H1 (cell line): ENCODE data around the gene FHAD1. TPM values are rescaled to one million over a fixed set of nuclear protein-coding genes. Genes with fewer than 3 reads are reported as not detected.

Experiments used
- CTCF ChIA-PET: fragments of 300-600 bp; sonication (Branson Sonifier 250); formaldehyde crosslinking; loops from one replicate; lab custom pipeline; 2021; ENCODE audit not compliant: partially characterized antibody; lab: Charles Lee
- POLR2A ChIA-PET: fragments of 300-600 bp; sonication (Branson Sonifier 250); formaldehyde crosslinking; loops from one replicate; lab custom pipeline; 2021; ENCODE audit warnings: inconsistent platforms; ENCODE audit not compliant: partially characterized antibody; lab: Charles Lee
- DNase-seq, 2 experiments: peaks; one replicate each; pipeline versions ENCODE4 v3.0.0 to v3.0.0-alpha.2; 2010 to 2022; ENCODE audit warnings: low spot score in 2 of 2, low read depth in 1 of 2, mixed read lengths in 1 of 2
- FAIRE-seq: peaks from 2 replicates; lab custom pipeline; 2011; peaks lifted over from hg19 to GRCh38; lab: Jason Lieb, UNC
- H2AFZ ChIP-seq: 2 replicates; pipeline ENCODE4 v1.8.1; 2012; ENCODE audit warnings: low read length, inconsistent platforms
- H2AK5ac ChIP-seq: 2 replicates; pipeline ENCODE4 v1.6.1; 2013; ENCODE audit warnings: low read depth, low read length
- H2BK120ac ChIP-seq: replicated peaks from 2 replicates; pipeline ENCODE3; 2013; ENCODE audit warnings: low read depth, low read length, inconsistent platforms
- H2BK12ac ChIP-seq: 2 replicates; pipeline ENCODE4 v1.6.1; 2013; ENCODE audit warnings: low read depth, low read length
- H2BK15ac ChIP-seq: 2 replicates; pipeline ENCODE4 v1.6.1; 2013; ENCODE audit warnings: low read length
- H2BK20ac ChIP-seq: 2 replicates; pipeline ENCODE4 v1.6.1; 2013; ENCODE audit warnings: low read length
- H2BK5ac ChIP-seq: 2 replicates; pipeline ENCODE4 v1.6.1; 2013; ENCODE audit warnings: low read depth, low read length
- H3K14ac ChIP-seq: 2 replicates; pipeline ENCODE4 v1.6.1; 2013; ENCODE audit warnings: inconsistent platforms; ENCODE audit not compliant: insufficient read length
- H3K18ac ChIP-seq: 2 replicates; pipeline ENCODE4 v1.6.1; 2013; ENCODE audit warnings: low read length; ENCODE audit errors: extremely low read depth
- H3K23ac ChIP-seq: 2 replicates; pipeline ENCODE4 v1.6.1; 2013; ENCODE audit warnings: inconsistent platforms; ENCODE audit not compliant: insufficient read length
- H3K23me2 ChIP-seq: 2 replicates; pipeline ENCODE4 v1.6.1; 2013; ENCODE audit warnings: low read depth, low read length
- H3K27ac ChIP-seq: 2 replicates; pipeline ENCODE4 v1.6.1; 2011; ENCODE audit warnings: low read depth, low read length, inconsistent platforms
- H3K27me3 ChIP-seq, 4 experiments: replicated peaks in 1 of 4; 1 replicate in 1 of 4; 2 replicates in 3 of 4; pipeline versions ENCODE4 v1.6.1 to v1.8.1; 2011 to 2013; ENCODE audit warnings: low read length in 3 of 4, mild to moderate bottlenecking in 3 of 4, inconsistent platforms in 2 of 4, mixed read lengths in 2 of 4, moderate library complexity in 1 of 4; ENCODE audit not compliant: control insufficient read depth in 3 of 4, insufficient read depth in 3 of 4; ENCODE audit errors: extremely low read depth in 1 of 4
- H3K36me3 ChIP-seq, 4 experiments: 2 replicates each; pipeline versions ENCODE4 v1.6.1 to v1.8.1; 2011 to 2013; ENCODE audit warnings: mild to moderate bottlenecking in 4 of 4, low read length in 3 of 4, moderate library complexity in 2 of 4, control low read depth in 1 of 4, inconsistent platforms in 1 of 4; ENCODE audit not compliant: insufficient read depth in 4 of 4, control insufficient read depth in 2 of 4
- H3K4ac ChIP-seq: replicated peaks from 2 replicates; pipeline ENCODE3; 2013; ENCODE audit warnings: low read length, low read depth, mixed read lengths, inconsistent platforms; ENCODE audit not compliant: insufficient read length
- H3K4me1 ChIP-seq, 4 experiments: replicated peaks in 1 of 4; 1 replicate in 1 of 4; 2 replicates in 3 of 4; pipeline versions ENCODE4 v1.6.1 to v1.8.1; 2011 to 2013; ENCODE audit warnings: low read length in 3 of 4, inconsistent platforms in 2 of 4, mixed read lengths in 1 of 4; ENCODE audit not compliant: insufficient read depth in 4 of 4, control insufficient read depth in 3 of 4
- H3K4me2 ChIP-seq, 2 experiments: 2 replicates each; pipeline versions ENCODE4 v1.6.1 to v1.8.1; 2011 to 2013; ENCODE audit warnings: low read depth in 2 of 2, low read length in 2 of 2, control low read depth in 1 of 2, inconsistent platforms in 1 of 2, mild to moderate bottlenecking in 1 of 2; ENCODE audit not compliant: insufficient read depth in 1 of 2
- H3K4me3 ChIP-seq, 4 experiments: fragments of 200-600, 300-600 bp in 1 of 4; sonication (generic), shearing (Covaris generic), sonication (Bioruptor Twin) in 1 of 4; 2 replicates each; pipeline versions ENCODE4 v1.5.1 to v1.8.1; 2011 to 2016; ENCODE audit warnings: low read length in 4 of 4, low read depth in 3 of 4, control low read depth in 2 of 4, inconsistent platforms in 2 of 4, mild to moderate bottlenecking in 2 of 4, mixed read lengths in 1 of 4, moderate library complexity in 1 of 4; ENCODE audit not compliant: insufficient read depth in 2 of 4; ENCODE audit errors: extremely low read depth in 1 of 4
- H3K56ac ChIP-seq: replicated peaks from 2 replicates; pipeline ENCODE3; 2013; ENCODE audit warnings: low read depth, mild to moderate bottlenecking, mixed read lengths, low read length, inconsistent platforms; ENCODE audit not compliant: insufficient read length
- H3K79me1 ChIP-seq: 2 replicates; pipeline ENCODE4 v1.6.1; 2013; ENCODE audit warnings: low read depth, low read length, control low read depth
- H3K79me2 ChIP-seq, 2 experiments: 2 replicates each; pipeline versions ENCODE4 v1.6.1 to v1.8.1; 2012 to 2013; ENCODE audit warnings: low read length in 2 of 2, mild to moderate bottlenecking in 2 of 2, inconsistent platforms in 1 of 2; ENCODE audit not compliant: insufficient read depth in 2 of 2, control insufficient read depth in 1 of 2
- H3K9ac ChIP-seq, 4 experiments: replicated peaks in 1 of 4; 1 replicate in 1 of 4; 2 replicates in 3 of 4; pipeline versions ENCODE4 v1.6.1 to v1.8.1; 2011 to 2013; ENCODE audit warnings: low read depth in 3 of 4, low read length in 3 of 4, control low read depth in 2 of 4, mild to moderate bottlenecking in 2 of 4, moderate library complexity in 2 of 4, inconsistent platforms in 1 of 4; ENCODE audit errors: extremely low read depth in 1 of 4
- H3K9me3 ChIP-seq, 2 experiments: 2 replicates each; pipeline versions ENCODE4 v1.6.1 to v1.8.1; 2012 to 2013; ENCODE audit warnings: mild to moderate bottlenecking in 2 of 2, moderate library complexity in 2 of 2, control low read depth in 1 of 2, inconsistent platforms in 1 of 2, low read depth in 1 of 2, low read length in 1 of 2, mixed read lengths in 1 of 2; ENCODE audit not compliant: insufficient read depth in 2 of 2
- H4K20me1 ChIP-seq, 2 experiments: replicated peaks in 1 of 2; 2 replicates each; pipeline versions ENCODE3 to v1.8.1; 2011 to 2013; ENCODE audit warnings: inconsistent platforms in 2 of 2, low read length in 2 of 2, mild to moderate bottlenecking in 1 of 2; ENCODE audit not compliant: insufficient read depth in 2 of 2, control insufficient read depth in 1 of 2
- H4K5ac ChIP-seq: 2 replicates; pipeline ENCODE4 v1.6.1; 2013; ENCODE audit warnings: low read length, low read depth, mixed read lengths, inconsistent platforms; ENCODE audit not compliant: insufficient read length
- H4K8ac ChIP-seq: 2 replicates; pipeline ENCODE4 v1.8.0; 2013; ENCODE audit warnings: mild to moderate bottlenecking, moderate library complexity, low read length, inconsistent platforms; ENCODE audit not compliant: insufficient read depth; ENCODE audit errors: extremely low read depth
- H4K91ac ChIP-seq: replicated peaks from 2 replicates; pipeline ENCODE3; 2013; ENCODE audit warnings: low read length, mixed read lengths, inconsistent platforms; ENCODE audit not compliant: insufficient read length
- POU5F1 ChIP-seq: IDR thresholded peaks from 2 replicates; pipeline ENCODE4 v1.6.1; 2011; ENCODE audit warnings: low read depth, mild to moderate bottlenecking, low read length, moderate library complexity
- SAP30 ChIP-seq: fragments of 300-600 bp; sonication (generic); IDR thresholded peaks from 2 replicates; pipeline ENCODE4 v1.7.1; 2012; ENCODE audit warnings: low read length, moderate library complexity, mild to moderate bottlenecking, inconsistent platforms; ENCODE audit not compliant: insufficient read depth, insufficient replicate concordance
- WGBS, 2 experiments: shearing (Covaris generic) in 1 of 2; methylation state at CpG; one replicate each; pipeline versions ENCODE4 v1.1.6 to v1.1.7; 2013 to 2015; ENCODE audit warnings: low lambda C conversion rate in 2 of 2, mixed read lengths in 2 of 2, inconsistent platforms in 1 of 2, low coverage in 1 of 2, missing lambda C conversion rate in 1 of 2; ENCODE audit not compliant: insufficient replicate concordance in 2 of 2, insufficient coverage in 1 of 2, insufficient read length in 1 of 2; ENCODE audit errors: extremely low coverage in 1 of 2, missing lambda C conversion rate in 1 of 2; 5-methylcytosine and 5-hydroxymethylcytosine counted together
- polyA plus RNA-seq, 7 experiments: library from polyadenylated mRNA; depleted of rRNA in 3 of 7; stranded (reverse) in 5 of 7; unstranded in 2 of 7; fragments of >200 nt in 5 of 7; fragments of 200-250 nt in 2 of 7; gene quantifications; 1 replicate in 5 of 7; 2 replicates in 1 of 7; 4 replicates in 1 of 7; pipeline versions ENCODE4 v1.2.1 to v1.2.3, GENCODE V29; 2011 to 2013; ENCODE audit warnings: missing spikeins in 2 of 7, mixed read lengths in 2 of 7
- total RNA-seq: library from RNA; stranded (reverse); fragmentation: NEBNext Ultra II Directional; extraction: Animal tissue kit (Norgen Biotek cat#: 25700); gene quantifications from 2 replicates; pipeline ENCODE4 v1.2.1, GENCODE V29; 2021

FHAD1 gene
- total and polyA plus RNA-seq, 2 of the 8 experiments (the other 6 are each of a cell fraction or from before 2014, with no cell fraction given): 0.39 to 0.69 TPM

DNA sequence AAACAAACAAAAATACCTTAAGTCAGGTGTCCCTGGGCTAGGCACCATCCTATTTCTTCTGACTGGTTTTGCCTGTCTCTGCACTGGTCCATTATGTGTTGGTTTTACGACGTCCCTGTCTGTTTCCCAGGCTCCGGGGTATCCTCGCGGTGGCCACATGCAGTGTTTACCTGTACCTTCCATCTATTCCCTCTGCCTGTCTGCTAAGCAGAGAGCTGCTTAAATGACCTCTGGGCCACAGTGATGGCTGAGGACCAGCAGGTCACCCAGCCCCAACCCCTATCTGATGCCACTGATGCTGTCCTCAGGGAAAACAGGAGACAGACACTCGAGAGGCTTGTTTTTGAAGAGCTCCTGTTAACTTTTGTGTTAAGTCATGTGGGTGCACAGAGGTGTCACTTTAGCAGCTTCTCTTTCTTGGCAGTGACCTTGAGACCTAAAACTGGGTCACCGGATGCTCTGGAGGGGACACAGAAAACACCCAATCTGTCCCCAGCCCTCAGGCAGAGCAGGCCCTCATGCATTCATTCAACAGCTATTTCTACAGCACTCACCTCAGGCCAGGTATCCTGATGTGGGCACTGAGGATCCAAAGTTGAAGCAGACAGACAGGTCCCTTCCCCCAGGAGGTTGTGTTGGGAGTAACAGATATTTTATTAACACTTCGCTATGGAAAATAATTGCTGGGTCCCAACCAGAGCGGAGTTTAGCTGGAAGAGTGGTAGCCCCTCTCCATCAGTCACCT is 158.3 kb downstream of the FHAD1 start:
- Histone ChIP-seq H3K36me3 (no peaks in the 10 kb centered on the region), H4K20me1 (no peaks in the 10 kb centered on the region), H3K23me2 (peaks cover 5% of the 10 kb centered on the region), H3K4me2 (no peak overlapping the region), H2BK5ac (no peak overlapping the region), H3K4me3 (no peak overlapping the region), H3K27ac (no peak overlapping the region), H2BK12ac (no peak overlapping the region), H3K4me1 (peaks cover 0 to 2% (median 1%) of the 10 kb centered on the region in 4 experiments; a peak in 1 of 7 replicates), H4K91ac (no peak overlapping the region), H3K23ac (no peak overlapping the region), H2AFZ (no peak overlapping the region), H3K9me3 (0 out of 4 replicates have a peak, but pooled peaks cover 0 to under 1% of the 10 kb centered on the region in 2 experiments), H3K14ac (no peak overlapping the region), H3K9ac (no peak overlapping the region), H3K79me2 (no peaks in the 10 kb centered on the region), H3K18ac (no peak overlapping the region), H2BK20ac (no peak overlapping the region), H2AK5ac (no peak overlapping the region), H4K5ac (no peak overlapping the region), H4K8ac (no peak overlapping the region), H2BK15ac (no peak overlapping the region), H3K27me3 (peaks cover 0 to 5% (median 1%) of the 10 kb centered on the region in 4 experiments; a peak in 4 of 7 replicates), H2BK120ac (no peak overlapping the region), H3K79me1 (no peaks in the 10 kb centered on the region), H3K4ac (no peak overlapping the region), H3K56ac (no peak overlapping the region)
- 83% methylated on average over 9 of the region's 9 CpGs; no CpG with 5 or more reads in 1 of the 2 experiments for WGBS, 2 experiments
- ChIA-PET POLR2A (interaction anchor here (0.9 kb wide), 1 partner anchor 9 kb away, joined by 4 read pairs; no protein-coding TSS in a partner anchor), CTCF (interaction anchor here (0.5 to 2.8 kb wide), 9 partner anchors 10 to 958 kb away, joined by 3 to 9 read pairs (median 4); no protein-coding TSS in a partner anchor)
- no peak for DNase-seq
- no peak for FAIRE-seq
- TF ChIP-seq POU5F1 (no peak), SAP30 (no peak)
